Measurements from ENCODE around the gene KIFAP3. TPM values are rescaled to one million over a fixed set of nuclear protein-coding genes. Genes with fewer than 3 reads are reported as not detected.
"Not testable (repeated sequence)": the region's sequence is repeated elsewhere in the genome, so short reads cannot be mapped to it uniquely, and the experiment has no call there.

KIFAP3 gene
- total RNA-seq, 1 experiment from 2014 or later, result 20.0 TPM

GRCh38 chr1:170114906-170115305 is 40.4 kb upstream of the KIFAP3 start:
- no peaks in the 10 kb centered on the region for H3K9me3 ChIP-seq (ENCODE audit: control insufficient read depth, insufficient read depth, low read depth, low read length)
- DNase-seq (ENCODE audit: low read depth, low spot score) (no peak), ATAC-seq (no peak)
- no peak overlapping the region for H3K4me3 ChIP-seq (ENCODE audit: low read depth in 2 of 2, low read length in 2 of 2)
- no peaks in the 10 kb centered on the region for H3K36me3 ChIP-seq (ENCODE audit: control insufficient read depth, insufficient read depth, low read length)
- no peaks in the 10 kb centered on the region for H3K27me3 ChIP-seq (ENCODE audit: control insufficient read depth, insufficient read depth, low read length)
- H3K27ac ChIP-seq (ENCODE audit: low read length), result no peak overlapping the region
- intact Hi-C loops (cut with micrococcal nuclease; ENCODE audit: unreplicated experiment) (no loop called here), in situ Hi-C loops (cut with HindIII; ENCODE audit: low pct_unique_long_range_greater_than_20kb, low sequenced_read_pairs) (no loop called here)
- BruUV-seq (replicated peaks), result no TSS peak
- TF ChIP-seq SIN3A (IDR thresholded peaks at IDR 0.05; ENCODE audit: borderline replicate concordance, insufficient read depth, low read depth, low read length) (no peak), REST (IDR thresholded peaks at IDR 0.05; ENCODE audit: insufficient read depth in 1 of 2, low read depth in 2 of 2, low read length in 1 of 2) (peak; percentile 66 to 77)
- H3K4me1 ChIP-seq (ENCODE audit: control insufficient read depth, insufficient read depth, low read length), result no peaks in the 10 kb centered on the region
- CTCF ChIA-PET, result no interaction called here
- POLR2A ChIA-PET, result no interaction called here

GRCh38 chr1:170113140-170113539 is 38.6 kb upstream of the KIFAP3 start:
- H3K27me3 ChIP-seq (ENCODE audit: control insufficient read depth, insufficient read depth, low read length); H3K9me3 ChIP-seq (ENCODE audit: control insufficient read depth, insufficient read depth, low read depth, low read length); H3K36me3 ChIP-seq (ENCODE audit: control insufficient read depth, insufficient read depth, low read length); ATAC-seq; H3K4me3 ChIP-seq (ENCODE audit: low read depth in 2 of 2, low read length in 2 of 2); H3K27ac ChIP-seq (ENCODE audit: low read length); CTCF ChIA-PET; intact Hi-C loops (cut with micrococcal nuclease; ENCODE audit: unreplicated experiment); H3K4me1 ChIP-seq (ENCODE audit: control insufficient read depth, insufficient read depth, low read length); BruUV-seq (replicated peaks); DNase-seq (ENCODE audit: low read depth, low spot score); in situ Hi-C loops (cut with HindIII; ENCODE audit: low pct_unique_long_range_greater_than_20kb, low sequenced_read_pairs); POLR2A ChIA-PET: not testable (repeated sequence)

GRCh38 chr1:170097449-170097948 is 23.0 kb upstream of the KIFAP3 start:
- TF ChIP-seq POLR2AphosphoS5 (IDR thresholded peaks at IDR 0.05; ENCODE audit: low read depth, low read length), result no peak; the same call in 1 of the 2 replicates
- no peak for TF ChIP-seq SIN3A (IDR thresholded peaks at IDR 0.05; ENCODE audit: borderline replicate concordance, insufficient read depth, low read depth, low read length)
- TF ChIP-seq TCF7L2 (IDR thresholded peaks at IDR 0.05; ENCODE audit: low read depth, low read length), result peak; percentile 95
- DNase-seq (ENCODE audit: low read depth, low spot score) (no peak), ATAC-seq (peak; percentile 78; the same call in 1 of the 2 replicates)
- ChIA-PET CTCF (no interaction called here), POLR2A (no interaction called here)
- Histone ChIP-seq H3K27me3 (ENCODE audit: control insufficient read depth, insufficient read depth, low read length) (no peaks in the 10 kb centered on the region), H3K9me3 (ENCODE audit: control insufficient read depth, insufficient read depth, low read depth, low read length) (no peaks in the 10 kb centered on the region), H3K4me1 (ENCODE audit: control insufficient read depth, insufficient read depth, low read length) (peaks cover 12% of the 10 kb centered on the region), H3K36me3 (ENCODE audit: control insufficient read depth, insufficient read depth, low read length) (no peaks in the 10 kb centered on the region), H3K4me3 (ENCODE audit: low read depth in 2 of 2, low read length in 2 of 2) (no peak overlapping the region; a peak in 1 of 4 replicates), H3K27ac (ENCODE audit: low read length) (no peak overlapping the region)
- intact Hi-C loops (cut with micrococcal nuclease; ENCODE audit: unreplicated experiment) (no loop called here), in situ Hi-C loops (cut with HindIII; ENCODE audit: low pct_unique_long_range_greater_than_20kb, low sequenced_read_pairs) (no loop called here)
- no TSS peak for BruUV-seq (replicated peaks)

- Histone ChIP-seq H3K27me3 (ENCODE audit: control insufficient read depth, insufficient read depth, low read length) (no peaks in the 10 kb centered on the region), H3K27ac (ENCODE audit: low read length) (peak overlapping the region; percentile 68; the same call in 1 of the 2 replicates), H3K9me3 (ENCODE audit: control insufficient read depth, insufficient read depth, low read depth, low read length) (no peaks in the 10 kb centered on the region), H3K4me1 (ENCODE audit: control insufficient read depth, insufficient read depth, low read length) (peaks cover 12% of the 10 kb centered on the region), H3K4me3 (ENCODE audit: low read depth in 2 of 2, low read length in 2 of 2) (no peak overlapping the region), H3K36me3 (ENCODE audit: control insufficient read depth, insufficient read depth, low read length) (no peaks in the 10 kb centered on the region)
- TF ChIP-seq CTCF (IDR thresholded peaks at IDR 0.05) (no peak), SIN3A (IDR thresholded peaks at IDR 0.05; ENCODE audit: borderline replicate concordance, insufficient read depth, low read depth, low read length) (no peak), REST (IDR thresholded peaks at IDR 0.05; ENCODE audit: insufficient read depth in 1 of 2, low read depth in 2 of 2, low read length in 1 of 2) (no peak), TCF7L2 (IDR thresholded peaks at IDR 0.05; ENCODE audit: low read depth, low read length) (no peak)
- no peak for ATAC-seq
- BruUV-seq (replicated peaks), result no TSS peak
- ChIA-PET POLR2A (no interaction called here), CTCF (no interaction called here)
- DNase-seq (ENCODE audit: low read depth, low spot score), result no peak
- intact Hi-C loops (cut with micrococcal nuclease; ENCODE audit: unreplicated experiment) (no loop called here), in situ Hi-C loops (cut with HindIII; ENCODE audit: low pct_unique_long_range_greater_than_20kb, low sequenced_read_pairs) (no loop called here)
Observed at GRCh38 chr1:170096806-170097340, 22.4 kb upstream of the KIFAP3 start.
